ENCODE measurements around the gene POM121L2. TPM values are rescaled to one million over a fixed set of nuclear protein-coding genes. Genes with fewer than 3 reads are reported as not detected.
A peak's percentile ranks its signal among the peaks of the same experiment; 100 is the strongest.

POM121L2 gene
- total RNA-seq, 1 donor from 2014 or later = not detected

- H3K4me1 Mint-ChIP-seq (ENCODE audit: low read depth) = peaks cover 14% of the 10 kb centered on the region
These were observed 838 bp upstream of the POM121L2 start for GRCh38 chr6:27312950-27313271.

GRCh38 chr6:27311806-27312145 is 297 bp downstream of the POM121L2 start:
- Mint-ChIP-seq H3K36me3 (ENCODE audit: low read depth) (no peaks in the 10 kb centered on the region), H3K27ac (no peak overlapping the region), H3K27me3 (ENCODE audit: low read depth) (peaks cover 68% of the 10 kb centered on the region), H3K4me3 (ENCODE audit: low read depth) (peak overlapping the region; percentile 77), H3K9me3 (peaks cover 5% of the 10 kb centered on the region), H3K4me1 (ENCODE audit: low read depth) (peaks cover 14% of the 10 kb centered on the region)
- DNase-seq (ENCODE audit: low spot score) = no peak
- intact Hi-C loops (cut with micrococcal nuclease) = loop anchor here (2.0 to 10.0 kb wide), 2 partner anchors 193 to 297 kb away; no protein-coding TSS in a partner anchor

More at GRCh38 chr6:27312950-27313271, 838 bp upstream of the POM121L2 start:
- peaks cover 72% of the 10 kb centered on the region for H3K27me3 Mint-ChIP-seq (ENCODE audit: low read depth)
- peaks cover 5% of the 10 kb centered on the region for H3K9me3 Mint-ChIP-seq
- DNase-seq (ENCODE audit: low spot score) = no peak
- intact Hi-C loops (cut with micrococcal nuclease) = loop anchor here (2.0 to 10.0 kb wide), 2 partner anchors 192 to 296 kb away; no protein-coding TSS in a partner anchor
- H3K4me3 Mint-ChIP-seq (ENCODE audit: low read depth) = peak overlapping the region; percentile 77
- no peaks in the 10 kb centered on the region for H3K36me3 Mint-ChIP-seq (ENCODE audit: low read depth)
- no peak overlapping the region for H3K27ac Mint-ChIP-seq

- no peak overlapping the region for H3K27ac Mint-ChIP-seq
- no peaks in the 10 kb centered on the region for H3K4me1 Mint-ChIP-seq (ENCODE audit: low read depth)
- H3K27me3 Mint-ChIP-seq (ENCODE audit: low read depth) = peaks cover 41% of the 10 kb centered on the region
- peaks cover 7% of the 10 kb centered on the region for H3K9me3 Mint-ChIP-seq
- no peaks in the 10 kb centered on the region for H3K36me3 Mint-ChIP-seq (ENCODE audit: low read depth)
- no peak overlapping the region for H3K4me3 Mint-ChIP-seq (ENCODE audit: low read depth)
- no peak for DNase-seq (ENCODE audit: low spot score)
- intact Hi-C loops (cut with micrococcal nuclease) = no loop called here
These were observed 8.3 kb downstream of the POM121L2 start for GRCh38 chr6:27303613-27304272.

- H3K27ac Mint-ChIP-seq = no peak overlapping the region
- no peak overlapping the region for H3K4me3 Mint-ChIP-seq (ENCODE audit: low read depth)
- no peaks in the 10 kb centered on the region for H3K36me3 Mint-ChIP-seq (ENCODE audit: low read depth)
- peaks cover 22% of the 10 kb centered on the region for H3K9me3 Mint-ChIP-seq
- no peak for DNase-seq (ENCODE audit: low spot score)
- peaks cover 6% of the 10 kb centered on the region for H3K4me1 Mint-ChIP-seq (ENCODE audit: low read depth)
- intact Hi-C loops (cut with micrococcal nuclease) = loop anchor here (2.0 to 10.0 kb wide), 5 partner anchors 15 to 1477 kb away; no protein-coding TSS in a partner anchor
- H3K27me3 Mint-ChIP-seq (ENCODE audit: low read depth) = peaks cover 62% of the 10 kb centered on the region
These were observed 14.0 kb downstream of the POM121L2 start for GRCh38 chr6:27297857-27298730.

GRCh38 chr6:27297484-27297856 is 14.6 kb downstream of the POM121L2 start:
- peaks cover 58% of the 10 kb centered on the region for H3K27me3 Mint-ChIP-seq (ENCODE audit: low read depth)
- DNase-seq (ENCODE audit: low spot score) = no peak
- peaks cover 19% of the 10 kb centered on the region for H3K9me3 Mint-ChIP-seq
- no peak overlapping the region for H3K4me3 Mint-ChIP-seq (ENCODE audit: low read depth)
- intact Hi-C loops (cut with micrococcal nuclease) = loop anchor here (2.0 to 10.0 kb wide), 5 partner anchors 15 to 1477 kb away; no protein-coding TSS in a partner anchor
- no peak overlapping the region for H3K27ac Mint-ChIP-seq
- H3K36me3 Mint-ChIP-seq (ENCODE audit: low read depth) = no peaks in the 10 kb centered on the region
- H3K4me1 Mint-ChIP-seq (ENCODE audit: low read depth) = peaks cover 6% of the 10 kb centered on the region

GRCh38 chr6:27296106-27296783 is 15.8 kb downstream of the POM121L2 start:
- no peak overlapping the region for H3K27ac Mint-ChIP-seq

GRCh38 chr6:27295301-27296079 is 16.6 kb downstream of the POM121L2 start:
- Mint-ChIP-seq H3K4me3 (ENCODE audit: low read depth) (no peak overlapping the region), H3K27me3 (ENCODE audit: low read depth) (peaks cover 67% of the 10 kb centered on the region), H3K36me3 (ENCODE audit: low read depth) (no peaks in the 10 kb centered on the region), H3K9me3 (peaks cover 34% of the 10 kb centered on the region), H3K4me1 (ENCODE audit: low read depth) (peaks cover 6% of the 10 kb centered on the region), H3K27ac (no peak overlapping the region)
- intact Hi-C loops (cut with micrococcal nuclease) = loop anchor here (2.0 to 10.0 kb wide), 5 partner anchors 13 to 1479 kb away; no protein-coding TSS in a partner anchor
- DNase-seq (ENCODE audit: low spot score) = no peak

More at GRCh38 chr6:27296106-27296783, 15.8 kb downstream of the POM121L2 start:
- Mint-ChIP-seq H3K9me3 (peaks cover 27% of the 10 kb centered on the region), H3K4me3 (ENCODE audit: low read depth) (no peak overlapping the region), H3K36me3 (ENCODE audit: low read depth) (no peaks in the 10 kb centered on the region), H3K4me1 (ENCODE audit: low read depth) (peaks cover 6% of the 10 kb centered on the region), H3K27me3 (ENCODE audit: low read depth) (peaks cover 62% of the 10 kb centered on the region)
- no peak for DNase-seq (ENCODE audit: low spot score)
- intact Hi-C loops (cut with micrococcal nuclease) = loop anchor here (2.0 to 10.0 kb wide), 5 partner anchors 13 to 1479 kb away; no protein-coding TSS in a partner anchor

GRCh38 chr6:27294409-27294808 is 17.7 kb downstream of the POM121L2 start:
- H3K9me3 Mint-ChIP-seq = peaks cover 34% of the 10 kb centered on the region
- H3K27ac Mint-ChIP-seq = no peak overlapping the region
- peaks cover 8% of the 10 kb centered on the region for H3K4me1 Mint-ChIP-seq (ENCODE audit: low read depth)
- H3K36me3 Mint-ChIP-seq (ENCODE audit: low read depth) = peaks cover 4% of the 10 kb centered on the region
- DNase-seq (ENCODE audit: low spot score) = no peak
- intact Hi-C loops (cut with micrococcal nuclease) = loop anchor here (10.0 kb wide), 1 partner anchor 1480 kb away; no protein-coding TSS in a partner anchor
- H3K27me3 Mint-ChIP-seq (ENCODE audit: low read depth) = peaks cover 75% of the 10 kb centered on the region
- no peak overlapping the region for H3K4me3 Mint-ChIP-seq (ENCODE audit: low read depth)

GRCh38 chr6:27293436-27294098 is 18.5 kb downstream of the POM121L2 start:
- H3K36me3 Mint-ChIP-seq (ENCODE audit: low read depth) = peaks cover 4% of the 10 kb centered on the region
- H3K9me3 Mint-ChIP-seq = peaks cover 36% of the 10 kb centered on the region
- no peak overlapping the region for H3K27ac Mint-ChIP-seq
- intact Hi-C loops (cut with micrococcal nuclease) = loop anchor here (10.0 kb wide), 1 partner anchor 1481 kb away; no protein-coding TSS in a partner anchor
- no peak for DNase-seq (ENCODE audit: low spot score)
- H3K27me3 Mint-ChIP-seq (ENCODE audit: low read depth) = peaks cover 81% of the 10 kb centered on the region
- H3K4me3 Mint-ChIP-seq (ENCODE audit: low read depth) = no peak overlapping the region
- peaks cover 10% of the 10 kb centered on the region for H3K4me1 Mint-ChIP-seq (ENCODE audit: low read depth)

- H3K36me3 Mint-ChIP-seq (ENCODE audit: low read depth) = peaks cover 4% of the 10 kb centered on the region
These were observed 21.2 kb downstream of the POM121L2 start for GRCh38 chr6:27290850-27291208.

GRCh38 chr6:27290065-27290849 is 21.8 kb downstream of the POM121L2 start:
- Mint-ChIP-seq H3K27ac (no peak overlapping the region), H3K36me3 (ENCODE audit: low read depth) (peaks cover 4% of the 10 kb centered on the region), H3K4me3 (ENCODE audit: low read depth) (no peak overlapping the region), H3K27me3 (ENCODE audit: low read depth) (peaks cover 83% of the 10 kb centered on the region), H3K4me1 (ENCODE audit: low read depth) (peaks cover 13% of the 10 kb centered on the region), H3K9me3 (peaks cover 39% of the 10 kb centered on the region)
- intact Hi-C loops (cut with micrococcal nuclease) = loop anchor here (10.0 kb wide), 1 partner anchor 1485 kb away; no protein-coding TSS in a partner anchor
- no peak for DNase-seq (ENCODE audit: low spot score)

More at GRCh38 chr6:27290850-27291208, 21.2 kb downstream of the POM121L2 start:
- peaks cover 44% of the 10 kb centered on the region for H3K9me3 Mint-ChIP-seq
- no peak overlapping the region for H3K4me3 Mint-ChIP-seq (ENCODE audit: low read depth)
- peaks cover 18% of the 10 kb centered on the region for H3K4me1 Mint-ChIP-seq (ENCODE audit: low read depth)
- no peak overlapping the region for H3K27ac Mint-ChIP-seq
- H3K27me3 Mint-ChIP-seq (ENCODE audit: low read depth) = peaks cover 83% of the 10 kb centered on the region
- intact Hi-C loops (cut with micrococcal nuclease) = loop anchor here (10.0 kb wide), 1 partner anchor 1484 kb away; no protein-coding TSS in a partner anchor
- DNase-seq (ENCODE audit: low spot score) = no peak
